Uterus (tissue), 4 donors: Measurements from ENCODE around the gene GLTPD2. TPM values are rescaled to one million over a fixed set of nuclear protein-coding genes. Genes with fewer than 3 reads are reported as not detected.

ENCODE experiments used
- DNase-seq, 2 donors: peaks; one replicate each; pipeline ENCODE4 v3.0.0-alpha.2; 2019 to 2020
- H3K27ac ChIP-seq, 2 donors: fragments of 200-600 bp; sonication (generic); 1 replicate in 1 of 2; 2 replicates in 1 of 2; pipeline ENCODE4 v1.5.1; 2016 to 2018
- H3K27me3 ChIP-seq, 2 donors: fragments of 200-600 bp; sonication (generic); one replicate each; pipeline ENCODE4 v1.5.1; 2018 to 2019; ENCODE audit warnings: control low read depth in 1 of 2
- H3K36me3 ChIP-seq, 2 donors: fragments of 200-600 bp; sonication (generic); one replicate each; pipeline ENCODE4 v1.5.1; 2019; ENCODE audit warnings: control low read depth in 1 of 2
- H3K4me1 ChIP-seq, 2 donors: fragments of 200-600 bp; sonication (generic); one replicate each; pipeline ENCODE4 v1.5.1; 2018 to 2019; ENCODE audit warnings: control low read depth in 1 of 2
- H3K4me3 ChIP-seq, 2 donors: fragments of 200-600 bp; sonication (generic); 1 replicate in 1 of 2; 2 replicates in 1 of 2; pipeline ENCODE4 v1.5.1; 2018 to 2019; ENCODE audit warnings: mild to moderate bottlenecking in 1 of 2
- H3K9me3 ChIP-seq, 2 donors: fragments of 200-600 bp; sonication (generic); one replicate each; pipeline ENCODE4 v1.5.1; 2019; ENCODE audit warnings: control low read depth in 1 of 2
- POLR2A ChIP-seq, 2 donors: fragments of 450-650 bp; IDR thresholded peaks; one replicate each; pipeline ENCODE4 v1.6.1; 2016; ENCODE audit warnings: antibody characterized with exemption in 2 of 2, mild to moderate bottlenecking in 1 of 2, moderate library complexity in 1 of 2
- intact Hi-C: fragments of 100-400 bp; cut with DNase I; formaldehyde crosslinking; loops from one replicate; pipeline ENCODE4 v1.15.1; 2023; ENCODE audit warnings: low total_unique reads
- total RNA-seq, 4 donors: library from RNA; depleted of rRNA in 3 of 4; stranded (reverse); fragments of >200 nt in 3 of 4; gene quantifications; one replicate each; pipeline versions ENCODE4 v1.1.0 to v1.2.4, GENCODE V29; 2014 to 2023
- TF ChIP-seq, protein P1 (sequence below), 4 experiments: fragments of 200-600 bp in 2 of 4; fragments of 450-650 bp in 2 of 4; sonication (generic) in 2 of 4; IDR thresholded peaks; one replicate each; pipeline ENCODE4 v1.5.1; 2016 to 2019; ENCODE audit warnings: antibody characterized with exemption in 4 of 4, mild to moderate bottlenecking in 2 of 4, moderate library complexity in 1 of 4
- donor health status: DM: yes; HTN: yes; CAD: no.

The GLTPD2 gene
- total RNA-seq, 4 donors from 2014 or later = not detected

DNA sequence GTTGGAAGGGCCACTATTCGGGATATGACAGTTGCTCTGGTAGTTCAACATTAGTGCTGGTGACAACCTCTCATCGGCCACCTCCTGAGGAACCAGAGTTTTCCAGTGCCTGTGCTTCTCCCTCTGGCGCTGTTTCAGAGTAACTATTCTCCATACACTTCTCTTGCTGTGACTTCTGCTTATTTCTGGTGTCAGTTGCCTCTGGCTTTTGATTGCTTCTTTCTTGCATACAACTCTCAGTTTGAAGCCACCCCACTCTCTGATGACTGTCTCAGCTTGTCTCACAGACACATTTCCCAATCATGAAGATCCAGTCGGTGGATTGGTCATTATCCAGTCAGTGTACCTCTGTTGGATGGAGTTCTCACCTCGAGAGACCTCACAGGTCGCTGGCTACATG is 20.5 kb upstream of the GLTPD2 start:
- Histone ChIP-seq H3K9me3 (no peaks in the 10 kb centered on the region), H3K4me1 (no peaks in the 10 kb centered on the region), H3K4me3 (no peak overlapping the region), H3K27ac (no peak overlapping the region), H3K36me3 (no peaks in the 10 kb centered on the region), H3K27me3 (no peaks in the 10 kb centered on the region)
- no peak for DNase-seq
- TF ChIP-seq, protein P1, sequence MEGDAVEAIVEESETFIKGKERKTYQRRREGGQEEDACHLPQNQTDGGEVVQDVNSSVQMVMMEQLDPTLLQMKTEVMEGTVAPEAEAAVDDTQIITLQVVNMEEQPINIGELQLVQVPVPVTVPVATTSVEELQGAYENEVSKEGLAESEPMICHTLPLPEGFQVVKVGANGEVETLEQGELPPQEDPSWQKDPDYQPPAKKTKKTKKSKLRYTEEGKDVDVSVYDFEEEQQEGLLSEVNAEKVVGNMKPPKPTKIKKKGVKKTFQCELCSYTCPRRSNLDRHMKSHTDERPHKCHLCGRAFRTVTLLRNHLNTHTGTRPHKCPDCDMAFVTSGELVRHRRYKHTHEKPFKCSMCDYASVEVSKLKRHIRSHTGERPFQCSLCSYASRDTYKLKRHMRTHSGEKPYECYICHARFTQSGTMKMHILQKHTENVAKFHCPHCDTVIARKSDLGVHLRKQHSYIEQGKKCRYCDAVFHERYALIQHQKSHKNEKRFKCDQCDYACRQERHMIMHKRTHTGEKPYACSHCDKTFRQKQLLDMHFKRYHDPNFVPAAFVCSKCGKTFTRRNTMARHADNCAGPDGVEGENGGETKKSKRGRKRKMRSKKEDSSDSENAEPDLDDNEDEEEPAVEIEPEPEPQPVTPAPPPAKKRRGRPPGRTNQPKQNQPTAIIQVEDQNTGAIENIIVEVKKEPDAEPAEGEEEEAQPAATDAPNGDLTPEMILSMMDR (IDR thresholded peaks at IDR 0.05) = no peak
- TF ChIP-seq POLR2A (IDR thresholded peaks at IDR 0.05) = no peak
- intact Hi-C loops = no loop called here

DNA sequence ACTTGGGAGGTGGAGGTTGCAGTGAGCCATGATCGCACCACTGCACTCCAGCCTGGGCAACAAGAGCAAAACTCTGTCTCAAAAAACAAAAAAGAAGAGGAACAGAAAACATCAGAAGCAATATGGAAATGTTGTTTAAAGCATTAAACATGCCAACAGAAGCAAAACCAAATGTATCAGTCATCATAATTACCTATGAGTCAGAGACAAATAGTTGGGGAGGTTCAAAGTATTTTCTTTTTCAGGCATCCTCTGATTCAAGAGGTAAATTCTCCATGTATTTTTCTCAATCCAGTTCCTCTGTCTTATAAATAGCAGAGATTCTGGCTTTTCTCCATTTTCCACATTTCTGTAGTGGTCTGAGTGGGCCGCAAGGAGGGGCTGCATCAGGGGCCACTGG is 19.1 kb upstream of the GLTPD2 start:
- Histone ChIP-seq H3K9me3 (no peaks in the 10 kb centered on the region), H3K27me3 (no peaks in the 10 kb centered on the region), H3K27ac (no peak overlapping the region), H3K36me3 (no peaks in the 10 kb centered on the region), H3K4me3 (no peak overlapping the region), H3K4me1 (no peaks in the 10 kb centered on the region)
- intact Hi-C loops = no loop called here
- TF ChIP-seq, protein P1 (IDR thresholded peaks at IDR 0.05) = no peak
- no peak for TF ChIP-seq POLR2A (IDR thresholded peaks at IDR 0.05)
- no peak for DNase-seq

DNA sequence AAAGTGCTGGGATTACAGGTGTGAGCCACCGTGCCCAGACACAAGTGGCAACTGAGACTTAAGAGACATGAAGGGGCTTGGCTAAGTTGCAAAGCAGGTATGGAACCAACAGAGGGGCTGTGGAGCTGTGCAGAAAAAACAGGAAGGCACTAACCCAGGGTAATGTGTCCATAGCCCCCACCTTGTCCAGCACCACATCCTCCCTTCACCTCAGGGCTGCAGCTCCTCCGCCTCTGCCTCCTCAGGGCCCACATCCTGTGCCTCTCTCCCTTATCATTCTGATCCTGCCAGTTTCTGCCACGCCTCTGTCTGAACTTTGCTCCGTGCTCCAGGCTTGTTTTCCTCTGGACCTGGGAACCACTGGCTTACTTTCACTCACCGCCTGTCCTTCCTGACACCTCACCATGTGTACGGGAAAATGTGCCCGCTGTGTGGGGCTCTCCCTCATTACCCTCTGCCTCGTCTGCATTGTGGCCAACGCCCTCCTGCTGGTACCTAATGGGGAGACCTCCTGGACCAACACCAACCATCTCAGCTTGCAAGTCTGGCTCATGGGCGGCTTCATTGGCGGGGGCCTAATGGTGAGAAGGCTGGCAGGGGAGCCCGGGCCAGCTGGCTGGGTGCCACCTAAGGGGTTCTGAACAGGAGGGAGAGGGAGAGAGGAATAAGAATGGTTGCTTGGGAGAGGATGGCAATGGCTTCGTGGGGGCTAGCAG is 17.1 kb upstream of the GLTPD2 start, which contains the start of gene TM4SF5:
Gene TM4SF5, plus strand, starts transcription at position 368 of the 716 bp plus-strand sequence. Its CDS starts 37 bp downstream, at position 405.
- intact Hi-C loops = no loop called here
- Histone ChIP-seq H3K36me3 (no peaks in the 10 kb centered on the region), H3K27ac (no peak within 1 kb of the TSS), H3K27me3 (no peaks in the 10 kb centered on the region), H3K4me1 (no peaks in the 10 kb centered on the region), H3K9me3 (no peaks in the 10 kb centered on the region), H3K4me3 (no peak within 1 kb of the TSS)
- no peak for DNase-seq
- TF ChIP-seq, protein P1 (IDR thresholded peaks at IDR 0.05) = no peak
- TF ChIP-seq POLR2A (IDR thresholded peaks at IDR 0.05) = no peak

DNA sequence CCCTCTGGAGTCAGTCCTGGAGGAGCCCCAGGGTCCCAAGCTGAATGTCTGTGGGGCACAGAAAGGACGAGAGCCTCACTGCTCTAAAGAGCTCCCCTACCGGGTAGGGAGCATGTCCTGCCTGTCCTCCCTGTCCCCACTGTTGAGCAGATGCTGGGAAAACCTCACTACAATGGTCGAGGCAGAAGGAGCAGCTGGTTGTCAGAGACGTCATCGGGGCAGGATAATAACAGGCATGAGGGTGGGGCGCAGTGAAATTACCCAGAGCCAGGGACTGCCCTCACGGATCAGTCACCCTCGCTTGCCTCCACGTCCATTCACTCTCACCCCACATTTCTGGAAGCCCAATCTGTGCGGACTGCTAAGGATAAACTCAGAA is 16.5 kb upstream of the GLTPD2 start:
- no peak for DNase-seq
- Histone ChIP-seq H3K27me3 (no peaks in the 10 kb centered on the region), H3K27ac (no peak overlapping the region), H3K9me3 (no peaks in the 10 kb centered on the region), H3K4me3 (no peak overlapping the region), H3K4me1 (no peaks in the 10 kb centered on the region), H3K36me3 (no peaks in the 10 kb centered on the region)
- TF ChIP-seq, protein P1 (IDR thresholded peaks at IDR 0.05) = no peak
- no peak for TF ChIP-seq POLR2A (IDR thresholded peaks at IDR 0.05)
- intact Hi-C loops = no loop called here

DNA sequence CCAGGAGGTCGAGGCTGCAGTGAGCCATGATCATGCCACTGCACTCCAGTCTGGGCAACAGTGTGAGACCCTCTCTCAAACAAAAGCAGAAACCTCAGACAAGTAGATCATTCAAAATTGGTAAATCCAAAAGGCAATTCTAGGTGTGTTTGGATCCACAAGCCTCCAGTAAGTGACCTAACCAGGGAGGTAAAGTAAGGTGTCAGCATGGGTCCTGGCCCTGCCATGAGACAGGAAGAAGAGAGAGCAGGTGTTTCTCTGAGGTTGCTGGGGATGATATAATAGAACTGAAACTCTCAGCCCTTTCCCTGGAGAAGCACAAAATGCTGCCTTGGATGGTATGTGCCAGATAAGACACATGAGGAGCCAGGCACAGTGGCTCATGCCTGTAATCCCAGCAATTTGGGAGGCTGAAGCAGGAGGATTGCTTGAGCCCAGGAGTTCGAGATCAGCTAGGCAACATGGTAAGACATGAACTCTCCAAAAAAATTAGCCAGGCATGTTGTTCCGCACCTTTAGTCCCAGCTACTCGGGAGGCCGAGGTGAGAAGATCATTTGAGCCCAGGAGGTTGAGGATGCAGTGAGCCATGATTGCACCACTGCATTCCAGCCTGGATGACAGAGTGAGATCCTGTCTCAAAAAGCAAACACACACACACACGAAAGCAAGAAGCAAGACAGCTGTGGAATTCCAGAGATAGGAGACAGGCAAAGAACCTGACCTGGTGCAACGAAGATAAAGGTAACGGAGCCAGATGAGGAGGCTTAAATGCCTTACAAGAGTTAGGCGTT is 10.6 kb upstream of the GLTPD2 start:
- H3K9me3 ChIP-seq = no peaks in the 10 kb centered on the region
- no peaks in the 10 kb centered on the region for H3K4me1 ChIP-seq
- intact Hi-C loops = no loop called here
- H3K4me3 ChIP-seq = no peak overlapping the region
- H3K36me3 ChIP-seq = no peaks in the 10 kb centered on the region
- no peak overlapping the region for H3K27ac ChIP-seq
- DNase-seq = no peak
- TF ChIP-seq POLR2A (IDR thresholded peaks at IDR 0.05) = no peak
- TF ChIP-seq, protein P1 (IDR thresholded peaks at IDR 0.05) = no peak
- peaks cover 3 to 9% of the 10 kb centered on the region in 2 donors for H3K27me3 ChIP-seq
